WERI-Rb-1 (cell line): ENCODE results near the gene CLDN8.

Source experiments
- DNase-seq: peaks from one replicate; pipeline ENCODE4 v3.0.0-alpha.2; 2020
- H3K27ac ChIP-seq: fragments of 250-450 bp; sonication (Bioruptor Pico); 2 replicates; pipeline ENCODE4 v1.5.1; 2020; ENCODE audit warnings: mild to moderate bottlenecking, moderate library complexity
- H3K27me3 ChIP-seq: fragments of 250-450 bp; sonication (Bioruptor Pico); 2 replicates; pipeline ENCODE4 v1.5.1; 2021; ENCODE audit warnings: mild to moderate bottlenecking, low read depth, moderate library complexity; ENCODE audit not compliant: insufficient read depth, severe bottlenecking
- H3K36me3 ChIP-seq: fragments of 250-450 bp; sonication (Bioruptor Pico); 2 replicates; pipeline ENCODE4 v1.5.1; 2020; ENCODE audit warnings: mild to moderate bottlenecking, moderate library complexity
- H3K4me3 ChIP-seq: 2 replicates; pipeline ENCODE4 v1.5.1; 2011; ENCODE audit warnings: low read depth, mild to moderate bottlenecking, control low read depth, low read length
- H3K9me3 ChIP-seq: fragments of 250-450 bp; sonication (Bioruptor Pico); 2 replicates; pipeline ENCODE4 v1.5.1; 2021; ENCODE audit warnings: mild to moderate bottlenecking, moderate library complexity; ENCODE audit not compliant: severe bottlenecking
- TF ChIP-seq, protein P1 (sequence below): IDR thresholded peaks from 2 replicates; pipeline ENCODE4 v1.5.1; 2011; ENCODE audit warnings: low read depth, mild to moderate bottlenecking, control low read depth, inconsistent platforms, low read length

Gene CLDN8

DNA sequence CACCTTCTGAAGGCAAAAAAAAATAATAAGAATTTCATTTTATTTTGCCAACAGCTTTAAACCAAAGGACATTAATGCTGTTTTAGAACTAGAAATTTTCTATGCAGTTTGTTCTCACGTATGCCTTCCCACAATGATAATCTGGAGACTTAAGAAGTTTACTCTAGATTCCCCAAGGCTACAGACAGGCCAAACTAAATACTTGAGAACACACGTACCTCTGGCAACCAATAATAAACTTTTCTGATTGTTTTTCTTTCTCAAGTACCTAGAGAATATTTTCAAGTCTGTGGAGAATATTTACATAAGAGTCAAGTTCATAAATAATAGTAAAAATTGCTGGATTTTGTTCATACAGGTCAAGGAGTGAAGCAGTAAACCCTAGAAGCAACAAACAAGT is 15.9 kb downstream of the CLDN8 start:
- TF ChIP-seq, protein P1, sequence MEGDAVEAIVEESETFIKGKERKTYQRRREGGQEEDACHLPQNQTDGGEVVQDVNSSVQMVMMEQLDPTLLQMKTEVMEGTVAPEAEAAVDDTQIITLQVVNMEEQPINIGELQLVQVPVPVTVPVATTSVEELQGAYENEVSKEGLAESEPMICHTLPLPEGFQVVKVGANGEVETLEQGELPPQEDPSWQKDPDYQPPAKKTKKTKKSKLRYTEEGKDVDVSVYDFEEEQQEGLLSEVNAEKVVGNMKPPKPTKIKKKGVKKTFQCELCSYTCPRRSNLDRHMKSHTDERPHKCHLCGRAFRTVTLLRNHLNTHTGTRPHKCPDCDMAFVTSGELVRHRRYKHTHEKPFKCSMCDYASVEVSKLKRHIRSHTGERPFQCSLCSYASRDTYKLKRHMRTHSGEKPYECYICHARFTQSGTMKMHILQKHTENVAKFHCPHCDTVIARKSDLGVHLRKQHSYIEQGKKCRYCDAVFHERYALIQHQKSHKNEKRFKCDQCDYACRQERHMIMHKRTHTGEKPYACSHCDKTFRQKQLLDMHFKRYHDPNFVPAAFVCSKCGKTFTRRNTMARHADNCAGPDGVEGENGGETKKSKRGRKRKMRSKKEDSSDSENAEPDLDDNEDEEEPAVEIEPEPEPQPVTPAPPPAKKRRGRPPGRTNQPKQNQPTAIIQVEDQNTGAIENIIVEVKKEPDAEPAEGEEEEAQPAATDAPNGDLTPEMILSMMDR, result no peak
- Histone ChIP-seq H3K36me3 (no peaks in the 10 kb centered on the region), H3K27ac (no peak overlapping the region)

GRCh38 chr21:30194701-30195299 is 21.1 kb downstream of the CLDN8 start:
- DNase-seq, result peak; percentile 49
- TF ChIP-seq, protein P1, result peak; percentile 50
- Histone ChIP-seq H3K36me3 (no peaks in the 10 kb centered on the region), H3K27me3 (no peaks in the 10 kb centered on the region), H3K4me3 (no peak overlapping the region), H3K9me3 (no peaks in the 10 kb centered on the region), H3K27ac (no peak overlapping the region)

More for the DNA sequence above, 15.9 kb downstream of the CLDN8 start:
- Histone ChIP-seq H3K9me3 (peaks cover 6% of the 10 kb centered on the region), H3K4me3 (no peak overlapping the region), H3K27me3 (no peaks in the 10 kb centered on the region)
- no peak for DNase-seq

DNA sequence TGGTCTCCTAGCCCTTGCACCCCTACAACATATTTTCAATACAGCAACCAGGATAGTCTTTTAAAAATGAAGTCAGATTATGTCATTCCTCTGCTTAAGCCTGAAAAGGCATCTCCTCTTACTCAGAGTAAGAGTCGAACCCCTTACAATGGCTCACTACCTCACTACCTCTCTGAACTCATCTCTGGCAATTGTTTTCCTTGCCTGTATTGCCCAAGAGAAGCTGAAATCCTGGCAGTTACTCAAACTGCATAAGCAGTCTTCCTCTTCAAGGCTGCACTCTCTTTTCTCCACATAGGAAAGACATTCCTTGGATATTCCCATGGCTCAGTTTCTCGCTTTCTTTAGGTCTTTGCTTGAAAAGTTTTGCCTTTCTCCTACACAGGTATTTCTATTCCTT is 22.7 kb downstream of the CLDN8 start:
- Histone ChIP-seq H3K4me3 (no peak overlapping the region), H3K27me3 (no peaks in the 10 kb centered on the region), H3K36me3 (no peaks in the 10 kb centered on the region), H3K9me3 (no peaks in the 10 kb centered on the region), H3K27ac (no peak overlapping the region)
- TF ChIP-seq, protein P1, result no peak
- no peak for DNase-seq

GRCh38 chr21:30190554-30190953 is 25.3 kb downstream of the CLDN8 start:
- H3K36me3 ChIP-seq, result no peaks in the 10 kb centered on the region
- H3K4me3 ChIP-seq, result no peak overlapping the region
- H3K27ac ChIP-seq, result no peak overlapping the region
- H3K27me3 ChIP-seq, result no peaks in the 10 kb centered on the region
- TF ChIP-seq, protein P1, result no peak
- no peaks in the 10 kb centered on the region for H3K9me3 ChIP-seq
- DNase-seq, result no peak

DNA sequence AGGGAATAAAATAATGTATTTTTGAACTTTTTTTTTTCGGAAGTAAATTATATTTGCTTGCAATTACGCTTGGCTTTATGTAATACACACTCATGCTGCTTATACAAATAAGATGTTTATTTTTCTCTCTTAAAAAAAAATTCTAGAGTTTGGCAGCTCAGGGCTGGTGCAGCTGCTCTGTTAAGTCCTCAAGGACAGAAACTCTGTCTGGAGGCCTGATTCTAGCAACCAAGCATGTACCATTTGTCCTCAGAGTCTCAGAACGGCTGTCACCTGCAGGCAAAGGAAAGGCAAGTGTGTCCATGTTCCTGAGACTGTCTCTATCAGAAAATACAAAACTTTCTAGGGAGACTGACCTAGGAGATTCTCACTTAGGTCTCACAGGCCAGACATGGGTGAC is 26.1 kb downstream of the CLDN8 start:
- Histone ChIP-seq H3K36me3 (no peaks in the 10 kb centered on the region), H3K4me3 (no peak overlapping the region), H3K27ac (no peak overlapping the region), H3K9me3 (no peaks in the 10 kb centered on the region), H3K27me3 (no peaks in the 10 kb centered on the region)
- no peak for DNase-seq
- TF ChIP-seq, protein P1, result no peak

- no peaks in the 10 kb centered on the region for H3K9me3 ChIP-seq
- TF ChIP-seq, protein P1, result no peak
- no peaks in the 10 kb centered on the region for H3K36me3 ChIP-seq
- H3K27ac ChIP-seq, result no peak overlapping the region
- no peak for DNase-seq
- H3K27me3 ChIP-seq, result no peaks in the 10 kb centered on the region
- H3K4me3 ChIP-seq, result no peak overlapping the region
Observed at GRCh38 chr21:30186242-30186641, 29.7 kb downstream of the CLDN8 start.
